ENCODE data around the gene TPK1.

Gene TPK1

GRCh38 chr7:144769352-144769751, 66.5 kb downstream of the TPK1 start:
- no peak overlapping the region for H3K4me3 ChIP-seq (ENCODE audit: low read depth, low read length)
- DNase-seq (ENCODE audit: low read depth), result no peak
- TF ChIP-seq CTCF (IDR thresholded peaks at IDR 0.05; ENCODE audit: low read depth, low read length), result no peak
- no peak for TF ChIP-seq MYC (IDR thresholded peaks at IDR 0.05; ENCODE audit: low read depth, low read length)

GRCh38 chr7:144768633-144769032, 67.2 kb downstream of the TPK1 start:
- TF ChIP-seq MAX (IDR thresholded peaks at IDR 0.05; ENCODE audit: low read depth, low read length), result no peak
- no peak for TF ChIP-seq MYC (IDR thresholded peaks at IDR 0.05; ENCODE audit: low read depth, low read length)
- TF ChIP-seq CTCF (IDR thresholded peaks at IDR 0.05; ENCODE audit: low read depth, low read length), result no peak
- no peak for DNase-seq (ENCODE audit: low read depth)
- H3K4me3 ChIP-seq (ENCODE audit: low read depth, low read length), result no peak overlapping the region

GRCh38 chr7:144763291-144763690, 72.6 kb downstream of the TPK1 start:
- no peak for DNase-seq (ENCODE audit: low read depth)
- H3K4me3 ChIP-seq (ENCODE audit: low read depth, low read length), result no peak overlapping the region
- TF ChIP-seq POLR2A (IDR thresholded peaks at IDR 0.05; ENCODE audit: extremely low read depth, insufficient read length) (no peak), MAX (IDR thresholded peaks at IDR 0.05; ENCODE audit: low read depth, low read length) (no peak), CTCF (IDR thresholded peaks at IDR 0.05; ENCODE audit: low read depth, low read length) (no peak), MYC (IDR thresholded peaks at IDR 0.05; ENCODE audit: low read depth, low read length) (no peak)

- H3K4me3 ChIP-seq (ENCODE audit: low read depth, low read length), result no peak overlapping the region
- no peak for DNase-seq (ENCODE audit: low read depth)
- no peak for TF ChIP-seq CTCF (IDR thresholded peaks at IDR 0.05; ENCODE audit: low read depth, low read length)
- TF ChIP-seq POLR2A (IDR thresholded peaks at IDR 0.05; ENCODE audit: extremely low read depth, insufficient read length), result no peak
- no peak for TF ChIP-seq MAX (IDR thresholded peaks at IDR 0.05; ENCODE audit: low read depth, low read length)
- no peak for TF ChIP-seq MYC (IDR thresholded peaks at IDR 0.05; ENCODE audit: low read depth, low read length)
These were observed 73.0 kb downstream of the TPK1 start for GRCh38 chr7:144762853-144763252.

- TF ChIP-seq MAX (IDR thresholded peaks at IDR 0.05; ENCODE audit: low read depth, low read length) (no peak), MYC (IDR thresholded peaks at IDR 0.05; ENCODE audit: low read depth, low read length) (no peak), CTCF (IDR thresholded peaks at IDR 0.05; ENCODE audit: low read depth, low read length) (no peak), POLR2A (IDR thresholded peaks at IDR 0.05; ENCODE audit: extremely low read depth, insufficient read length) (no peak)
- H3K4me3 ChIP-seq (ENCODE audit: low read depth, low read length), result no peak overlapping the region
- no peak for DNase-seq (ENCODE audit: low read depth)
These were observed 74.4 kb downstream of the TPK1 start for GRCh38 chr7:144761493-144761892.

GRCh38 chr7:144759653-144760052, 76.2 kb downstream of the TPK1 start:
- H3K4me3 ChIP-seq (ENCODE audit: low read depth, low read length), result no peak overlapping the region
- TF ChIP-seq POLR2A (IDR thresholded peaks at IDR 0.05; ENCODE audit: extremely low read depth, insufficient read length), result no peak
- no peak for TF ChIP-seq CTCF (IDR thresholded peaks at IDR 0.05; ENCODE audit: low read depth, low read length)
- no peak for TF ChIP-seq MYC (IDR thresholded peaks at IDR 0.05; ENCODE audit: low read depth, low read length)
- TF ChIP-seq MAX (IDR thresholded peaks at IDR 0.05; ENCODE audit: low read depth, low read length), result no peak
- no peak for DNase-seq (ENCODE audit: low read depth)

All from NB4 (cell line).